Fibroblast of lung (primary cell): ENCODE measurements around the gene MBOAT7. TPM values are rescaled to one million over a fixed set of nuclear protein-coding genes. Genes with fewer than 3 reads are reported as not detected.
"Not testable (repeated sequence)": the region's sequence is repeated elsewhere in the genome, so short reads cannot be mapped to it uniquely, and the experiment has no call there.

Experiments
- DNase-seq, 2 donors: peaks; one replicate each; pipeline versions ENCODE4 v3.0.0 to v3.0.0-alpha.2; 2010; ENCODE audit warnings: low read depth in 2 of 2
- H2AFZ ChIP-seq: 2 replicates; pipeline ENCODE4 v1.5.1; 2012; ENCODE audit warnings: low read length, control low read depth, inconsistent platforms
- H3K27ac ChIP-seq: 2 replicates; pipeline ENCODE4 v1.5.1; 2011; ENCODE audit warnings: low read length, control low read depth; ENCODE audit not compliant: insufficient read depth
- H3K27me3 ChIP-seq: 2 replicates; pipeline ENCODE4 v1.5.1; 2011; ENCODE audit warnings: mild to moderate bottlenecking, low read length; ENCODE audit not compliant: control insufficient read depth, insufficient read depth
- H3K36me3 ChIP-seq: 2 replicates; pipeline ENCODE4 v1.5.1; 2011; ENCODE audit warnings: low read length; ENCODE audit not compliant: control insufficient read depth, insufficient read depth
- H3K4me1 ChIP-seq: 2 replicates; pipeline ENCODE4 v1.5.1; 2011; ENCODE audit warnings: low read length; ENCODE audit not compliant: control insufficient read depth, insufficient read depth; ENCODE audit errors: extremely low read depth
- H3K4me2 ChIP-seq: 2 replicates; pipeline ENCODE4 v1.5.1; 2011; ENCODE audit warnings: low read length, control low read depth; ENCODE audit not compliant: insufficient read depth; ENCODE audit errors: extremely low read depth
- H3K4me3 ChIP-seq, 4 experiments: fragments of 200-600 bp in 1 of 4; sonication (generic) in 1 of 4; replicated peaks in 1 of 4; 2 replicates each; pipeline ENCODE4 v1.5.1; 2011 to 2016; ENCODE audit warnings: low read length in 4 of 4, low read depth in 3 of 4, mild to moderate bottlenecking in 3 of 4, control low read depth in 2 of 4, inconsistent platforms in 1 of 4, mixed read lengths in 1 of 4; ENCODE audit not compliant: insufficient read depth in 1 of 4; ENCODE audit errors: control extremely low read depth in 1 of 4
- H3K79me2 ChIP-seq: 2 replicates; pipeline ENCODE4 v1.5.1; 2012; ENCODE audit warnings: mild to moderate bottlenecking, low read length, inconsistent platforms; ENCODE audit not compliant: control insufficient read depth, insufficient read depth
- H3K9ac ChIP-seq: 2 replicates; pipeline ENCODE4 v1.5.1; 2011; ENCODE audit warnings: mild to moderate bottlenecking, low read length, control low read depth; ENCODE audit not compliant: insufficient read depth
- H3K9me3 ChIP-seq: 2 replicates; pipeline ENCODE4 v1.5.1; 2012; ENCODE audit warnings: low read depth, low read length; ENCODE audit not compliant: control insufficient read depth, insufficient read depth
- H4K20me1 ChIP-seq: 2 replicates; pipeline ENCODE4 v1.5.1; 2011; ENCODE audit warnings: low read length; ENCODE audit not compliant: control insufficient read depth, insufficient read depth; ENCODE audit errors: extremely low read depth
- EZH2 ChIP-seq: IDR thresholded peaks from 2 replicates; pipeline ENCODE4 v1.5.1; 2012; ENCODE audit warnings: low read length, control low read depth, mild to moderate bottlenecking; ENCODE audit errors: missing control alignments
- polyA plus RNA-seq, 2 donors: library from polyadenylated mRNA; depleted of rRNA in 1 of 2; stranded (reverse) in 1 of 2; unstranded in 1 of 2; fragments of >200 nt; gene quantifications; 2 replicates each; pipeline ENCODE4 v1.2.1, GENCODE V29; 2011 to 2012; ENCODE audit warnings: missing spikeins in 1 of 2
- total RNA-seq: library from RNA; depleted of rRNA; stranded (reverse); fragments of >200 nt; gene quantifications from 2 replicates; pipeline ENCODE4 v1.2.1, GENCODE V29; 2014
- TF ChIP-seq, protein P1 (sequence below), 2 donors: IDR thresholded peaks in 1 of 2; conservative IDR thresholded peaks in 1 of 2; 1 replicate in 1 of 2; 2 replicates in 1 of 2; pipeline ENCODE4 v1.5.1; 2011 to 2012; ENCODE audit warnings: low read length in 2 of 2, control low read depth in 1 of 2, inconsistent platforms in 1 of 2, low read depth in 1 of 2, mild to moderate bottlenecking in 1 of 2

The MBOAT7 gene
- total and polyA plus RNA-seq, 2 donors (not counting 1 experiment from before 2014, with no cell fraction given) = 28.6 to 41.1 TPM

GRCh38 chr19:54231077-54231931, 41.9 kb upstream of the MBOAT7 start:
- H3K27me3 ChIP-seq = no peaks in the 10 kb centered on the region
- no peaks in the 10 kb centered on the region for H3K36me3 ChIP-seq
- no peak overlapping the region for H3K9ac ChIP-seq
- no peak overlapping the region for H3K27ac ChIP-seq
- H2AFZ ChIP-seq = no peak overlapping the region
- no peaks in the 10 kb centered on the region for H3K4me1 ChIP-seq
- DNase-seq = peak; percentile 55 to 81
- no peaks in the 10 kb centered on the region for H4K20me1 ChIP-seq
- no peak for TF ChIP-seq EZH2
- TF ChIP-seq, protein P1, sequence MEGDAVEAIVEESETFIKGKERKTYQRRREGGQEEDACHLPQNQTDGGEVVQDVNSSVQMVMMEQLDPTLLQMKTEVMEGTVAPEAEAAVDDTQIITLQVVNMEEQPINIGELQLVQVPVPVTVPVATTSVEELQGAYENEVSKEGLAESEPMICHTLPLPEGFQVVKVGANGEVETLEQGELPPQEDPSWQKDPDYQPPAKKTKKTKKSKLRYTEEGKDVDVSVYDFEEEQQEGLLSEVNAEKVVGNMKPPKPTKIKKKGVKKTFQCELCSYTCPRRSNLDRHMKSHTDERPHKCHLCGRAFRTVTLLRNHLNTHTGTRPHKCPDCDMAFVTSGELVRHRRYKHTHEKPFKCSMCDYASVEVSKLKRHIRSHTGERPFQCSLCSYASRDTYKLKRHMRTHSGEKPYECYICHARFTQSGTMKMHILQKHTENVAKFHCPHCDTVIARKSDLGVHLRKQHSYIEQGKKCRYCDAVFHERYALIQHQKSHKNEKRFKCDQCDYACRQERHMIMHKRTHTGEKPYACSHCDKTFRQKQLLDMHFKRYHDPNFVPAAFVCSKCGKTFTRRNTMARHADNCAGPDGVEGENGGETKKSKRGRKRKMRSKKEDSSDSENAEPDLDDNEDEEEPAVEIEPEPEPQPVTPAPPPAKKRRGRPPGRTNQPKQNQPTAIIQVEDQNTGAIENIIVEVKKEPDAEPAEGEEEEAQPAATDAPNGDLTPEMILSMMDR (conservative IDR thresholded peaks at IDR 0.05 in 1 of 2, IDR thresholded peaks at IDR 0.05 in 1 of 2; ENCODE audit: low read depth in 1 of 2, low read length in 2 of 2) = peak; percentile 97 to 99
- no peaks in the 10 kb centered on the region for H3K79me2 ChIP-seq
- H3K4me2 ChIP-seq = no peak overlapping the region
- H3K4me3 ChIP-seq = no peak overlapping the region
- no peaks in the 10 kb centered on the region for H3K9me3 ChIP-seq

DNA sequence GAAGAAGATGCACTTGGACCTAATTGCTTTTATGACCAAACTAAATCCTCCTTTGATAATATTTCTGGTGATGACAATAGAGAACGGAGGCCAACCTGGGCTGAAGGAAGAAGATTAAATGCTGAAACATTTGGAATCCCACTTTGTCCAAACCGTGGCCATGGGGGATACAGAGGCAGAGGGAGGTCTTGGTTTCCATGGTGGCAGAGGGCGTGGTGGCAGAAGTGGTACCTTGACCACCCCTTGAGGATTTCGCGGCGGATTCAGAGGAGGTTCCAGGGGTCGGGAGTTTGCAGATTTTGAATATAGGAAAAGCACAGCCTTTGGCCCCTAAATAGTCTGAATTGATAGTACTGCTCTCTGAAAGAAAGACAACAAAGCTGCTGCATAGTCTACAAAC, 40.7 kb upstream of the MBOAT7 start:
- Histone ChIP-seq H3K9me3 (no peaks in the 10 kb centered on the region), H3K79me2 (no peaks in the 10 kb centered on the region), H3K36me3 (no peaks in the 10 kb centered on the region), H3K9ac (no peak overlapping the region), H3K27ac (no peak overlapping the region), H3K4me3 (no peak overlapping the region), H4K20me1 (no peaks in the 10 kb centered on the region), H3K27me3 (no peaks in the 10 kb centered on the region), H3K4me1 (no peaks in the 10 kb centered on the region), H3K4me2 (no peak overlapping the region), H2AFZ (no peak overlapping the region)
- TF ChIP-seq EZH2 = no peak
- TF ChIP-seq, protein P1 (conservative IDR thresholded peaks at IDR 0.05 in 1 of 2, IDR thresholded peaks at IDR 0.05 in 1 of 2; ENCODE audit: low read depth in 1 of 2, low read length in 2 of 2) = no peak
- DNase-seq = no peak

DNA sequence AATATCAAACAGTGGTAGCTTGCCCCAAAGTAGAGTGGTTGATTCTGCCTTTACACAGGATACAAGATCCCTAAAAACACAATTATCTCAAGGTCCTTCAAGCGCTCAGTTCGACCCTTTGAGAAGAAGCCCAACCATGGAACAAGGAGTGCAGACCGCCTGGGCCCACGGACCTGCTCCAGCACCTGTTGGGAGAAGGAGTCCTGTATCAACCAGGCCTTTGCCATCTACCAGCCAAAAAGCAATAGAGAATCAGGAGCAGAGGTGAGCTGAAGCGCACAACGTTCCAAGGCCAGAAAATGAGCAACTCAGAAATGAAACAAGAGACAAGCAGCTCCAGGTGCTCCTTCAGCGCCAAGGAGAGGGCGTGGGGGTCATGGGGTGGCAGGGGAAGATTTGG, 39.8 kb upstream of the MBOAT7 start:
- H3K4me3 ChIP-seq = no peak overlapping the region
- no peak for TF ChIP-seq EZH2
- TF ChIP-seq, protein P1 (conservative IDR thresholded peaks at IDR 0.05 in 1 of 2, IDR thresholded peaks at IDR 0.05 in 1 of 2; ENCODE audit: low read depth in 1 of 2, low read length in 2 of 2) = no peak
- no peak overlapping the region for H3K9ac ChIP-seq
- H3K9me3 ChIP-seq = no peaks in the 10 kb centered on the region
- H4K20me1 ChIP-seq = no peaks in the 10 kb centered on the region
- no peak for DNase-seq
- H3K4me2 ChIP-seq = no peak overlapping the region
- H3K27me3 ChIP-seq = no peaks in the 10 kb centered on the region
- no peaks in the 10 kb centered on the region for H3K4me1 ChIP-seq
- no peaks in the 10 kb centered on the region for H3K79me2 ChIP-seq
- H3K36me3 ChIP-seq = no peaks in the 10 kb centered on the region
- no peak overlapping the region for H2AFZ ChIP-seq
- no peak overlapping the region for H3K27ac ChIP-seq

- H2AFZ ChIP-seq, H3K79me2 ChIP-seq, DNase-seq: not testable (repeated sequence)
Measured at GRCh38 chr19:54224619-54225018, 35.2 kb upstream of the MBOAT7 start.

More at GRCh38 chr19:54224619-54225018, 35.2 kb upstream of the MBOAT7 start:
- H3K27ac ChIP-seq, H3K4me1 ChIP-seq, H3K4me3 ChIP-seq, H3K27me3 ChIP-seq, H4K20me1 ChIP-seq, H3K4me2 ChIP-seq, H3K36me3 ChIP-seq, H3K9ac ChIP-seq, H3K9me3 ChIP-seq: not testable (repeated sequence)
